GM12878 (cell line): ENCODE results near the gene MTIF3. TPM values are rescaled to one million over a fixed set of nuclear protein-coding genes. Genes with fewer than 3 reads are reported as not detected.

Experiments used
- ATF7 ChIP-seq: fragments of 450-650 bp; IDR thresholded peaks from 2 replicates; pipeline ENCODE4 v1.6.1; 2016; ENCODE audit warnings: low read depth, mild to moderate bottlenecking
- BMI1 ChIP-seq: fragments of 450-650 bp; IDR thresholded peaks from 2 replicates; pipeline ENCODE4 v1.6.1; 2016; ENCODE audit warnings: mild to moderate bottlenecking, moderate library complexity, borderline replicate concordance
- BRCA1 ChIP-seq: IDR thresholded peaks from 2 replicates; pipeline ENCODE4 v1.6.1; 2011; ENCODE audit warnings: low read depth, low read length, improper control_type of control experiment
- CUX1 ChIP-seq: IDR thresholded peaks from 2 replicates; pipeline ENCODE4 v1.6.1; 2012; ENCODE audit warnings: improper control_type of control experiment, low read depth, low read length; ENCODE audit not compliant: insufficient replicate concordance
- FOS ChIP-seq: IDR thresholded peaks from 3 replicates; pipeline ENCODE4 v1.6.1; 2011; ENCODE audit warnings: borderline replicate concordance; ENCODE audit not compliant: insufficient read length; ENCODE audit errors: extremely low read depth
- HDGF ChIP-seq: fragments of 450-650 bp; IDR thresholded peaks from 2 replicates; pipeline ENCODE4 v1.6.1; 2016; ENCODE audit warnings: antibody characterized with exemption
- HSF1 ChIP-seq: fragments of 150-350 bp; IDR thresholded peaks from 2 replicates; pipeline ENCODE4 v1.6.1; 2014; ENCODE audit warnings: mild to moderate bottlenecking, low read depth, low read length
- IRF5 ChIP-seq: fragments of 450-650 bp; IDR thresholded peaks from 2 replicates; pipeline ENCODE4 v1.6.1; 2017; ENCODE audit warnings: borderline replicate concordance
- MAX ChIP-seq: IDR thresholded peaks from 2 replicates; pipeline ENCODE4 v1.6.1; 2012; ENCODE audit warnings: low read depth, low read length, improper control_type of control experiment
- MEF2B ChIP-seq: fragments of 450-650 bp; IDR thresholded peaks from 2 replicates; pipeline ENCODE4 v1.6.1; 2018; ENCODE audit warnings: mild to moderate bottlenecking, moderate library complexity; ENCODE audit not compliant: partially characterized antibody, poor library complexity, severe bottlenecking
- MXI1 ChIP-seq: fragments of 150-350 bp; IDR thresholded peaks from 2 replicates; pipeline ENCODE4 v1.6.1; 2011; ENCODE audit warnings: low read depth, mild to moderate bottlenecking, inconsistent platforms, low read length, improper control_type of control experiment
- MYC ChIP-seq: IDR thresholded peaks from 2 replicates; pipeline ENCODE4 v1.6.1; 2011; ENCODE audit warnings: mild to moderate bottlenecking, low read length, moderate library complexity, inconsistent platforms; ENCODE audit not compliant: insufficient read depth, insufficient replicate concordance, insufficient read length, severe bottlenecking
- RELA ChIP-seq: fragments of 450-650 bp; IDR thresholded peaks from 2 replicates; pipeline ENCODE4 v1.8.0; 2014; ENCODE audit warnings: borderline replicate concordance; ENCODE audit not compliant: partially characterized antibody
- SMAD1 ChIP-seq: fragments of 450-650 bp; IDR thresholded peaks from 2 replicates; pipeline ENCODE4 v1.6.1; 2018; ENCODE audit warnings: mild to moderate bottlenecking, low read depth; ENCODE audit not compliant: partially characterized antibody
- SMAD5 ChIP-seq: IDR thresholded peaks from 2 replicates; pipeline ENCODE4 v1.6.1; 2016; ENCODE audit warnings: antibody characterized with exemption, low read depth
- SRF ChIP-seq, 2 experiments: IDR thresholded peaks; 2 replicates each; pipeline ENCODE4 v1.6.1; 2011; ENCODE audit warnings: low read depth in 2 of 2, low read length in 2 of 2, mild to moderate bottlenecking in 1 of 2, moderate library complexity in 1 of 2
- SUZ12 ChIP-seq: fragments of 200-600 bp; sonication (generic); IDR thresholded peaks from one replicate; pipeline ENCODE4 v1.6.1; 2018; ENCODE audit warnings: antibody characterized with exemption, mild to moderate bottlenecking; ENCODE audit not compliant: unreplicated experiment
- TCF7 ChIP-seq: IDR thresholded peaks from 2 replicates; pipeline ENCODE4 v1.6.1; 2014; ENCODE audit warnings: antibody characterized with exemption, borderline replicate concordance
- YBX1 ChIP-seq: fragments of 450-650 bp; IDR thresholded peaks from 2 replicates; pipeline ENCODE4 v1.6.1; 2016; ENCODE audit warnings: antibody characterized with exemption
- ZSCAN29 ChIP-seq: fragments of 450-650 bp; IDR thresholded peaks from 2 replicates; pipeline ENCODE4 v1.6.1; 2017; ENCODE audit warnings: mild to moderate bottlenecking, moderate library complexity
- ZZZ3 ChIP-seq: IDR thresholded peaks from 2 replicates; pipeline ENCODE4 v1.6.1; 2011; ENCODE audit warnings: low read depth; ENCODE audit not compliant: control insufficient read depth, insufficient read length
- polyA plus RNA-seq, 11 experiments: library from polyadenylated mRNA; depleted of rRNA in 4 of 11; unstranded in 6 of 11; stranded (reverse) in 5 of 11; fragments of >200 nt; fragmentation: Nextera tagmentation in 4 of 11; fragmentation: Illumina TruSeq in 1 of 11; extraction: Ambion mirVana in 4 of 11; extraction: Trizol in 1 of 11; gene quantifications; 1 replicate in 1 of 11; 2 replicates in 10 of 11; pipeline versions ENCODE4 v1.2.1 to v1.2.3, GENCODE V29; 2011 to 2016; ENCODE audit warnings: inconsistent platforms in 2 of 11, missing spikeins in 2 of 11, low read depth in 1 of 11
- total RNA-seq, 4 experiments: library from RNA; depleted of rRNA in 3 of 4; stranded (reverse); fragments of >200 nt in 3 of 4; fragmentation: Illumina TruSeq in 1 of 4; extraction: Trizol in 1 of 4; gene quantifications; 2 replicates each; pipeline versions ENCODE4 v1.2.1 to v1.2.3, GENCODE V29; 2013 to 2021

The MTIF3 gene
- total and polyA plus RNA-seq, 10 of the 15 experiments (the other 5 are each of a cell fraction or from before 2014, with no cell fraction given): 22.4 to 73.9 (median 49.7) TPM

GRCh38 chr13:27424246-27425157, 25.9 kb downstream of the MTIF3 start, which contains the start of gene GTF3A (continued):
- TF ChIP-seq SRF (IDR thresholded peaks at IDR 0.05; ENCODE audit: low read depth in 2 of 2, low read length in 2 of 2) (no peak), ZSCAN29 (0 out of 2 replicates have a peak, but pooled peaks have one; percentile 15), HDGF (0 out of 2 replicates have a peak, but pooled peaks have one; percentile 15), SMAD1 (no peak), RELA (peak; percentile 66), TCF7 (no peak), MAX (peak; percentile 99), CUX1 (no peak), IRF5 (no peak), YBX1 (no peak), SMAD5 (0 out of 2 replicates have a peak, but pooled peaks have one; percentile 73), ZZZ3 (no peak), MXI1 (peak; percentile 99), MYC (peak; percentile 96), SUZ12 (no peak), BMI1 (no peak), MEF2B (peak; percentile 74), HSF1 (no peak), FOS (no peak), ATF7 (0 out of 2 replicates have a peak, but pooled peaks have one; percentile 18), BRCA1 (no peak)
